Posterior cingulate gyrus (tissue), 11 donors: ENCODE measurements around the gene DCAF8L1.
"Not testable (repeated sequence)": the region's sequence is repeated elsewhere in the genome, so short reads cannot be mapped to it uniquely, and the experiment has no call there.

Experiments
- DNase-seq, 10 donors: peaks; one replicate each; pipeline versions ENCODE4 v3.0.0 to v3.0.0-alpha.2; 2020 to 2021; ENCODE audit warnings: mixed read lengths in 3 of 10
- intact Hi-C: fragments of 100-400 bp; cut with DNase I; formaldehyde crosslinking; loops from one replicate; pipeline ENCODE4 v1.15.1; 2023

DCAF8L1 gene

DNA sequence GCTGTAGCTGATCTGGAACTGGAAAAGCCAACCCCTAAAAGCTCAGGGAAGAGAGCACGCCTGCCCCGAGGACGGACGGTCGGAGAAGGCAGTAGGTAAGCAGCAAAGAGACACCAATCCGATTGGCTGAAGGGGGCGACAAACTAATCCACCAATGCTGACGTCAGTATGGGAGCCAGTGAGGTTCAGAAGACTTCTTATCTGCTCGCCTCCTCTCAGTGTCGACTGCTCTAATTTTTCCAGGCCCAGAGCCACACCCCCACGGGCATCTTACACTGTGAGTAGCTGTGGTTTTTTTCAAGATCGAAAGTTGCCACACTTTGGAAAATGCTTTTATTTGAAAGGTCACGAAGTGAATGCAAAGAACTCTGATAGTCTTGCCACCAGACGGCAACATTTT, at the start of gene DCAF8L1:
TSS of gene DCAF8L1 (minus strand) at position 101 of the 400 bp plus-strand sequence. CDS start 115 bp downstream, outside the sequence.
- intact Hi-C loops, result no loop called here
- DNase-seq, result no peak

DNA sequence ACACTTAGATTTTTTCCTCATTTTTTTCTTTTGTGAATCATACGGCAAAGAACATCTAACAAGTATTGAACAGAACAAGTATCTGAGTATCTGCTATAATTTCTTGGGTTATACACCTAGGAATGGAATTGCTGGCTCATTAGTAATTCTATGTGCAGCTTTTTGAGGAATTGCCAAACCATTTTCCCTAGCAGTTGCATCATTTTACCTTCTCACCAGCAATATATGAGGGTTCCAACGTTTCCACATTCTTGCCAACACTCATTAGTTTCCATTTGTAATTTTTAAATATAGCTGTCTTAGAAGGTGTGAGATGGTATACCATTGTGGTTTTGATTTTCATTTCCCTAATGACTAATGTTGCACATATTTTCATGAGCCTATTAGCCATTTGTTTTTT, 41.1 kb upstream of the DCAF8L1 start:
- intact Hi-C loops, result no loop called here
- DNase-seq, result no peak

DNA sequence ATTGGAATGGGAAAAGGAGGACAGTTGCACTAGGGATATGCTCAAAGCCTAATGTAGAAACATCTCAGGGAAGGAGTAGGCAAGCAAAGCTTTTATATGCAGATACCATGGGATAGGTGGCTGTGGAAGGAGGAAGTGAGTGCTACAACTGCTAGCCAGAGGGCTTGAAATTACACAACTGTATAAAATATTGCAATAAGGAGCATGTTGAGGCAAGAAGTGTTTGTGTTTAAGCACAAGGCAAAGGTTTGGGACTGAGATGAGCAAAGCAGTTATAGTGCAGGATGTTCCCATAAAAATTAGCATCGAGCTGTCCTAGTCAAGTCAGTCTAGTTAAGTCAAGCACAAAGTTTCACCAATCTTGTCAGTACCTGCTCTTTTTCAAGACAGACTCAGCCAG, 35.6 kb upstream of the DCAF8L1 start:
- DNase-seq, result no peak
- intact Hi-C loops, result no loop called here

DNA sequence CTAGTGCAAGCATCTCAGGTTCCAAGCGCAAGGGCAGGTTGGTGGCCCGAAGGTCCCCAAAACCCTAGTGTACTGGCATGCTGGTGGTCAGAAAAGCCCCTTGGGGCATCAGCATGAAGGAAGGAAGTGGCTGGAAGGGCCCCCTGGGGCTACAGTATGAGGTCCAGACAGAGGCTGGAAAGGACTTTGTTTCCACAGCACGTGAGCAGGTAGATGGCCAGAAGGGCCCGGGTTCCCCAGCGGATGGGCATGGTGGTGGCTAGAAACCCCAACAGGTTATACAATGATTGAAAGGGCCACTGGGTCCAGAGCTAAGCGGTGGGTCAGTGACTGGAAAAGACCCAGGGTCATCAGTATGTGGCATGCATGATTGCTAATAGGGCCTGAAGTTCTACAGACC, 34.7 kb upstream of the DCAF8L1 start:
- intact Hi-C loops, result no loop called here
- DNase-seq, result peak in 1 of 10 donors; percentile 64

DNA sequence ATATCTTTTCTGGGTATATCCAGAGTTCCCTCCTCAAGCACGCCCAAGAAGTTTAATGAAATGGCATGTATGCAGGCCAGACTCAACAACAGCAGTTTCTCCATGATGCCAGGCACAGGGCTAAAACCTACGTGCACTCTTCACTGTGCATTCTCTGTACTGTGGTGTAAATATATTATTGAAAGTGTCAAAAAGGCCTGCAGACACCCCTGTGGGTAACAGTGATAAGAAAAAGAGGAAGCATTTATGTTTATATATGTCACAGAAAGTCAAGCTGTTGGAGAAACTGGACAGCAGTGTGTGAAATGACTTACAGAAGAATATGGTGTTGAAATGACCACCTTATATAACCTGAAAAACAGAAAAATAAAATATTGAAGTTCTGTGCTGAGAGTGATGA, 29.6 kb upstream of the DCAF8L1 start:
- intact Hi-C loops, result no loop called here
- DNase-seq, result no peak

DNA sequence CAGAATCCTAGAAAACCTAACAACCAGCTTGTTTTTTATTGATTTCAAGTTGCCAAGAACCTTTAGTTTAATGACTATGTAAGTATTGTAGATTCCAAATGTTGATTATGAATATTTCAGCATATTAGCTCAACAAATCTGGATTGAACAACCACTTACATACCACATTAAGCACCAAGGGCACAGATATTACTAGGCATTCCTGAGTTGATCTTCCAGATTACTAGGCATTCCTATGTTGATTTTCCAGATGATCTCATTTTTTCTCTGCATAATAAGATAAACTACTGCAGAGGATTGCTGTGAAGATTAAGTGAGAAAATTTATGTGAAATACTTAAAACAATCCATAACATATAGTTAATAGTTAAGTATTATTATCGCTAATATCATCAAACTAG, 17.4 kb upstream of the DCAF8L1 start:
- intact Hi-C loops, result no loop called here
- no peak for DNase-seq

DNA sequence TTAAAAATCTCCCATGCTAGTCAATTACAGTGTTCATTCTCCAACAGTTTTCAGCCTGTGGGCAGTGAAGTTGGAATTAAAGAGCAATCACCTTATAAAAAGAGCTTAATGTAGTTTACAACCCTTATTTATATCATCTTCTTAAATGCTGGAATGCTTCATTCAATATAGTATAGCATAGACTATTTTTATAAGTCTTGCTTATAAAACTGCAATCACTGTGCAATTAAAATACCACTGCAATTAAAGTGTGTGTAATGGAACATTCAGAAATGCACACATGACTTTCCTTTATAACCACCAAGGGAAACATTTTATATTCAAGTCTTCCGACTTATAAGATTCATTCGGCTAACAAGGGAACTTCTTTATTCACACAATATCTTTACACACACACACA, 16.4 kb upstream of the DCAF8L1 start:
- intact Hi-C loops, result no loop called here
- no peak for DNase-seq

DNA sequence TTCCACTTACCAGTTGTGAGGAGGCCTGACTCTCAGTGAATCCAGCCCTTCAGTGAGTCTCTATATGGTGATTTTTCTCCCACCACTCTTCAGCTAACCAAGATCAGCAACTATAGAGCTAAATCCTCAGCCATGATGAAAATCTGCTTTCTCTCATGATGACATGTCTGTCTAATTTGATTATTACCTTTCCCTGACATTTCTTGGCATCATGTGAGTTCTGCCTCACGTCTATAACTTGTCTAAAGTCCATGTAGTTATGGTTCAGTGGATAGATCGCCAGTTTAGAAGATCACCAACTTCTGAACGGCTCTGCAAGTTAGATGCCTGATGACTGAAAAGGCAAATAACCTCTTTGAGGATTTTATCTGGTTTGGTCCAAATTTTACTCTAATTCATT, 14.9 kb upstream of the DCAF8L1 start:
- no peak for DNase-seq
- intact Hi-C loops, result no loop called here

DNA sequence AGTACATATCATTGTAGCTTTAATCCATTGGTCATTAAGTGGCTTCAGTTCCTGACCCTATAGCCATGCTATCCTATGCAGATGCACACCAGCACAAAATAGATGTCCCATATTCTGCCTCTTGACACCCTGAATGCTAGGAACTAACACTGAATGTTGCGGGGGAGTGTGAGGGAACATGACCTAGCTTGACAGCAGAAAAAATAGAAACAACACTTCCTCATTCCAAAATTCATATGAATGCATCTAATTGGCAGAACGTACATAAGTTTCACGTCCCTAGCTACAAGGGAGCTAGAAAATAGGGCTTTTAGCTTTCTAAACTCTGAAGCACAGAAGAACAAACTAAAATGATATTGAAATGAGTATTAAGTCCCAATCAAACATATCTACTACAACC, 14.4 kb upstream of the DCAF8L1 start:
- no peak for DNase-seq
- intact Hi-C loops, result no loop called here

DNA sequence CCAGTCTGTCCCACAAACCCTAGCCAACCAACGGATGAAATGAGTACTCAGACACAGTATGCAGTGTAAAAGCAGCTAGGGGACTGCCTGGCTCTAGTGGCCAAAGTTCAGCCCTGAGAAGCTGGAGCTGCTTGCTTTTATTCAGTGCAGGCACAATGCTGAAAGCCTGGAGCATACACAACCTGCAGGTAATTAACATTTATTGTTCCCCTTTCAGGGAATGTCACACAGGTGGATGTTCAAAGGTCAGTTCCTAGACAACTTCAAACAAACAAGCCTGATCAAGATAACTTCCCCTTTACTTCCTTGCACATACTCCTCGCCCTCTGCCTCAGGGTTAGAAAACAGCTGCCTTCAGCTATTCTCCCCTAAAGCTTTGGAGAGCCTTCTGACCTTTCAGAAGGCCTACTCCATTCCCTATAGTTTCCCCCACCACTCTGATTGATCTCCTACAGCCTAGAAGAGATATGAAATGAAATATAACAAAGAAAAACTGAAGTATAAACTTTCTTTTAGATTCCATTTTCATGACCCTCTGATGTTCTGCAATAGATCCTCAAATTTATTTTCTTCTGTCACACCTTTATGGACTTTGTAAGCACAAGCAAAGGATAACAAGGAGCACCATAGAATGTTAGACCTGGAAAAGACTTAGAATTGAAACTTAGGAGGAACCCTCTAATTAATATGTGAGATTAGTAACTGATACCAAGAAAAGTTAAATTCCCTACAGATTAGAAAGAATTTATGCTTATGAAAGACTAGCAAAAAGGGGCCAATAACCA, 6.8 kb upstream of the DCAF8L1 start:
- no peak for DNase-seq
- intact Hi-C loops, result no loop called here

DNA sequence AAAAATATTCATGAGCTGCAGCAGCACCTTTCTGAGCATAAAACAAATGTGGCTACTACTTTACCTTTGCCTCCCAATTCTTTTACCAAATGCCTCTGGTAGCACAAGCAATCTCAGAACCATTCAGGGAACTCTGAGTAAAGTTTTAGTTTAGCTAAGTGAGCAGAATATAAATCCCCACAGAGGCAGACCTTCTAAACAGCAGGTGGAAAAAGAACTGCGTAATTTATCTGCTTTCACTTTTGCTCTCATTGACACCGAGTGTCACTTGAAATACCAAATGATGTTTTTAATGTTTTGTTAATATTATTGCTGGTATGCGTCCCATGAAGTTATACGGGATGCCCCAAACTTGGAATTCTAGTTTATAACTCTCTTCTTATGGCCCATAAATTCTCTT, 4.3 kb downstream of the DCAF8L1 start:
- intact Hi-C loops, DNase-seq: not testable (repeated sequence)

DNA sequence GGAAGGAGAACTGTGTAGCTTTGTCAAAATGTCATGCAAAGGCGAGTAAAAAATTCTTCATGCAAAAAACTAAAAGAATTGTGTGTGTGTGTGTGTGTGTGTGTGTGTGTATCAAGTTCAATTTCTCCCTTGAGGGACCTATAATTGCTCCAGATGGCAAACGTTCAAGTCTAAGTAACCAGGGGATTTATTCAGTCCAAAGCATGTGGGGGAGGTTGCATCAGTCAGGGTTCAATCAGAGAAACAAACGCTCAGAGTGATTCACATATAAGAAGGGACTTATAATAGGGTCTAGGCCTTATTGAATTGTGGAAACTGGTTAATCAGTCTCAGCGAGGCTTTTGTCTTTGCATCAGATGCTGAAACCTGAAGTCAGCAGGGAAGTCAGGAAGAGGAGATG, 5.0 kb downstream of the DCAF8L1 start:
- DNase-seq, result no peak
- intact Hi-C loops, result no loop called here

DNA sequence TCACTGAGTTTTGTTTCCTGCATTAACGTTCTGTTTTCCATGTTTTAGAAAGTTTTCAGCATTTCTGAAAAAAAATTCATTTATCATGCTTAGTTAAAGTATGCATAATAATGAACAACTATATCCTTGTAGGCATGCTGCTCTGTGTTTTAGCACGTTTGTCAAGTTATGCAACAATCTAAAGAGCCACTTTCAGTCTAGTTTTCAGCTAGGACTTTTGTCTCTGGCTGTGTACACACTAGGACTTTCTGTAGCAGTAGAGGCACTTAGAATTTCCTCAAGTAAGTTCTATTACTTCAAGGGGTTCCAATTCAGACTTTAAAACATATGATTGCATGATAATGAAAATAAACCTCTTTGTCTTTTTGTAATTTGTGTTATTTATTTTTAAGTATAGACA, 12.4 kb downstream of the DCAF8L1 start:
- intact Hi-C loops, result no loop called here
- no peak for DNase-seq

DNA sequence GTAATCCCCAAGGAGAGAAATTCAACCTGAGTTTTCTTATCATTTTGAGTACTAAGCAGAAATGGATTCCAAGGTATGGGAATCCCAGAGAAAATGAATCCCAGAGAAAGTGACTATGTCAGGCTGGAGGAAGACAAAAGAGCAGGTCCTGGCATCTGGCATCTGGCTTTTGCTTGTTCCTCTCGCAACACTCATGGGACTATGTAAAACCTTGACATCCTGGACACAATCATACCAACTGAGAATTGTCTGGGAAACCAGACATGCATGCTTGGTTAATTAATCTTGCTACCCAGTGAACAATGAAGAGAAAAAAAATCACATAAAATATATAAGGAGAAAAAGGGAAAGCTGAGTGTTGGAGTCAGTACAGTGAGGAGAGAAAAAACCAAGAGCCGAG, 12.9 kb downstream of the DCAF8L1 start:
- DNase-seq, result no peak
- intact Hi-C loops, result no loop called here

DNA sequence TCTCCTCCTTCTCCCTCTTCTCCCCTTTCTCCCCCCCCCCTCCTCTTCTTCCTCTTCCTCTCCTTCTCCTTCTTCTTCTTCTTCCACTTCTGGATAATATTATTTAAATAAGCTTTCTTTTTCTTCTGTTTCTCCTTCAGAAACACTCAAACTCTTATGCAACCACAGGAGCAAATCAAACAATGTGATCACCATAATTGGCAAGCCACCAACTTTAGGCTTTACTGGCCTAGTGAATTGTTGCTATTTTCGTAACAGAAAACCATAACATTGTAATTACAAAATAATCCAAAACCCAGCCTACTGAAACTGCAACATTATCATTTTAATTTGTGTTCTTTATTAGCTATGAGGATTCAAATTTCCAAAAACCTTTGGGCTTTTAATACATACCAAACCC, 14.3 kb downstream of the DCAF8L1 start:
- no peak for DNase-seq
- intact Hi-C loops, result no loop called here

DNA sequence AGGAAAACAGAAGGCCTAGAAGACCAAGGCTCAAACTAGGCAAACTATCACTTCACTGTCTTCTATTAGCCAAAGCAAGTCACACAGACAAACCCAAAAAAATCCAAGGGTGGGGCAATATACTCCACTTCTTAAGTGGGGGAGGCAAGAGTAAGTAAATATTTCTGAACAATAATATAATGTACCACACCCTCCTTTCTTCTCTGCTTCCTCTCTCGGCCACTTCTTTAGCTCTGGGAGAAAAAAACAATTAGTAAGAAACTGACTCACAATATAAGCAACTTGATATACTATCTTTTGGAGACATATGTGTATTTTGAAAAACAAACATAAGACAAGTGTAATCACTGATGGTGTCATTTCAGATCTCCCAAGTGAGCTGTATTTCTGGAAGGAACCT, 14.8 kb downstream of the DCAF8L1 start:
- intact Hi-C loops, result no loop called here
- DNase-seq, result no peak

DNA sequence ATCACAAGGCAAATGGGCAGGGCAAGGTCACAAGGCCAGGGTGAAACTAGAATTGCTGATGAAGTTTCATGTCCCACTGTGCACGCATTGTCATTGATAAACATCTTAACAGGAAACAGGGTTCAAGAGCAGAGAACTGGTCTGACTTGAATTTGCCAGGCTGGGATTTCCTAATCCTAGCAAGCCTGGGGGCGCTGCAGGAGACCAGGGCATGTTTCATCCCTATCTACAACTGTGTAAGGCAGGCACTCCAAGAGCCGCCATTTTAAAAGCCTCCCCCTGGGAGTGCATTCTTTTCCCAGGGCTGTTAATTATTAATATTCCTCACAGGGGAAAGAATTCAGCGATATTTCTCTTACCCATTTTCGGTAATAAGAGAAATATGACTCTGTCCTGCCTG, 15.9 kb downstream of the DCAF8L1 start:
- intact Hi-C loops, DNase-seq: not testable (repeated sequence)

DNA sequence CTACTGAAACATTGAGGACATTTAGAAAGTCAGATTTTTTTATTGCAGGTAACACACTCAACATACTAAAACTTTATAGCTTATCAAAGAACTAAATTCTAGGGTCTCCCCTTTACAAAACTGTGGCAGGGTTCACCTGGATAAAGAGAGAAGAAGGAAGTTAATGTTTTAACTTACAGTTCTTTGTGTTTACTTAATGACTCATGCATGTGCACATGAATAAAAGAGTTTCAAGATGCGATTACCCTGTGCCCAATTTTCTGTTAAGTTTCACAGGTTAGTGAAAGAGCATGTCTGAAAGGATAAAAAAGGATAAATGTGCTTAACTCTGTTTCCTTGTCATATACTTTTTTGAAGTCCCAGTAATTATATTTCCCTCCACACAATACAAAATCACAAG, 16.8 kb downstream of the DCAF8L1 start:
- intact Hi-C loops, result no loop called here
- no peak for DNase-seq

DNA sequence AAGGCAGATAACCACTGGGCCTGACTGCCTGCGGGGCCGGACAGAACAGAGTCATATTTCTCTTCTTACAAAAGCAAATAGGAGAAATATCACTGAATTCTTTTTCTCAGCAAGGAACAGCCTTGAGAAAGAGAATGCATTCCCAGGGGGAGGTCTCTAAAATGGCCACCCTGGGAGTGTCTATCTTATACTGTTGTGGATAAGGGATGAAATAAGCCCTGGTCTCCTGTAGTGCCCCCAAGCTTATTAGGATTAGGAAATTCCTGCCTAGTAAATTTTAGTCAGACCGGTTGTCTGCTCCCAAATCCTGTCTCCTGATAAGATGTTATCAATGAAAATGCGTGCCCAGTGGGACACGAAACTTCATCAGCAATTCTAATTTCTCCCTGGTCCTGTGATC, 20.8 kb downstream of the DCAF8L1 start:
- intact Hi-C loops, DNase-seq: not testable (repeated sequence)

DNA sequence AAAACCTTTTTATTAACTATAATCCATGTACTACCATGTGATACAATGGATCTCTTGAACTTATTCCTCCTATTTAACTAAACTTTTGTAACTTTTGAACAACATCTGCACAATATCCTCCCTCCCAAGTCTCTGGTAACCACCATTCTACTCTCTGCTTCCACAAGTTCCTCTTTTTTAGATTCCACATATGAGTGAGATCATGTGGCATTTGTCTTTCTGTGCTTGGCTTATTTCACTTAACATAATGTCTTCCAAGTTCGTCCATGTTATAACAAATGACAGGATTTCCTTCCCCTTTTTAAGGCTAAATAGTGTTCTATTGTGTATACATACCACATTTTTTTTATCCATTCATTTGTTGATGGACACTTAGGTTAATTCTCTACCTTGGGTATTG, 28.1 kb downstream of the DCAF8L1 start:
- DNase-seq, result no peak
- intact Hi-C loops, result no loop called here

DNA sequence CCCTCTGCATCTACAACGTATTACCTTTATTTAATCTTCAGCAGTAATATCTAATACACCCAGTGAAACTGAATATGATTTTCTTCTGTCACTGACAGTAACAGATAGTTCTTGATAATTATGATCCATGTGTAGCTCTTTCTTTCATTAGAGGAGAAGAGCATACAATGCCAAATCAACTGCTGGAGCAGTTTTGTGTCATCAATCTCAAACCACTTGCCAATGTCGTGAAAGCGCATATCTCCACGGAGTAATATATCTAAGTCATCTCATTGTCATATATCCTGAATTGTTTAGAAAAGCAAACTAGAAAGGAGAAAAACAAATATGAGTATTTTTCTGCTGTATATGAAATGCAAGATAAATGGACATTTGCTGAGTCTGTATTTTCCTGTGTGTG, 47.9 kb downstream of the DCAF8L1 start:
- intact Hi-C loops, result no loop called here

More for the DNA sequence above, 47.9 kb downstream of the DCAF8L1 start:
- DNase-seq, result no peak
